Testis (tissue), 2 donors: ENCODE measurements around the gene STRN.

Experiments
- CTCF ChIP-seq, 3 experiments: fragments of 450-650 bp in 2 of 3; fragments of 200-600 bp in 1 of 3; sonication (generic) in 1 of 3; IDR thresholded peaks; one replicate each; pipeline ENCODE4 v1.5.1; 2016 to 2019; ENCODE audit warnings: antibody characterized with exemption in 3 of 3, mild to moderate bottlenecking in 2 of 3, moderate library complexity in 1 of 3
- POLR2A ChIP-seq: fragments of 450-650 bp; IDR thresholded peaks from one replicate; pipeline ENCODE4 v1.6.1; 2017; ENCODE audit warnings: antibody characterized with exemption, mild to moderate bottlenecking, moderate library complexity

GRCh38 chr2:36954977-36955607, 11.2 kb downstream of the STRN start:
- TF ChIP-seq CTCF (IDR thresholded peaks at IDR 0.05) (no peak), POLR2A (no peak)
